ENCODE measurements around the gene EXOC4.

The EXOC4 gene

GRCh38 chr7:134083766-134084487 is 831.0 kb downstream of the EXOC4 start:
- Mint-ChIP-seq H3K27me3 (no peaks in the 10 kb centered on the region), H3K36me3 (ENCODE audit: insufficient read depth) (no peaks in the 10 kb centered on the region), H3K4me1 (ENCODE audit: low read depth in 2 of 2) (no peaks in the 10 kb centered on the region), H3K4me3 (no peak overlapping the region), H3K9me3 (no peaks in the 10 kb centered on the region), H3K27ac (no peak overlapping the region)
- ATAC-seq (replicated peaks) (no peak), DNase-seq (no peak)

DNA sequence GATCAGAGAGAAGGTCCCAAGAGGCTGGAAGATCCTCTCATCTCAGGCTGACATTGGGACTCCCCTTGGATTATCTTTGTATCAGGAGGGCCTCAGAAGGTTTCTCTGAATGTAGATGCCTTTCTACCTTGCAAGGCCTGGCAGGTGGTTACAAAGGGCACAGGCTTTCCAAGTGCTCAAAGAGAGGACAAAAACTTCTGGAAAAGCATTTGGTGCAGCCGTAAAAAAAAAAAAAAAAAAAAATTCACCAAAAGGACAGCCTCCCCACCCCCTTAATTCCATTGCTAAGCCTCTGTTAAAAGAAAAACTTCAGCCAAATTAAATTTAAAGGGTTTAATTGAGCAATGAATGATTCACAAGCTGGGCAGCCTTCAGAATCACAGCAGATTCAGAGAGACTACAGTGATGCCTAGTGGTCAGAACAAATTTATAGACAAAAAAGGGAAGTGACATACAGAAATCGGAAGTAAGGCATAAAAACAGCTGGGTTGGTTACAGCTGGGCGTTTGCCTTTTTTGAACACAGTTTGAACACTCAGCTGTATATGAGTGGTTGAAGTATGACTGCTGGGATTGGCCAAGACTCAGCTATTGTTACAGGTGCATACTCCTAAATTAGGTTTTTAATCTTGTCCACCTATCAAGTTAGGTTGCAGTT is 831.7 kb downstream of the EXOC4 start:
- Mint-ChIP-seq H3K4me3 (no peak overlapping the region), H3K27ac (no peak overlapping the region), H3K27me3 (no peaks in the 10 kb centered on the region), H3K4me1 (ENCODE audit: low read depth in 2 of 2) (no peaks in the 10 kb centered on the region), H3K36me3 (ENCODE audit: insufficient read depth) (no peaks in the 10 kb centered on the region), H3K9me3 (peaks cover 0 to 1% of the 10 kb centered on the region in 2 donors)
- ATAC-seq (replicated peaks): no peak
- no peak for DNase-seq

- no peak overlapping the region for H3K4me3 Mint-ChIP-seq
- no peak for DNase-seq
- no peaks in the 10 kb centered on the region for H3K4me1 Mint-ChIP-seq (ENCODE audit: low read depth in 2 of 2)
- ATAC-seq (replicated peaks): no peak
- no peaks in the 10 kb centered on the region for H3K36me3 Mint-ChIP-seq (ENCODE audit: insufficient read depth)
- peaks cover 0 to 6% of the 10 kb centered on the region in 2 donors for H3K27me3 Mint-ChIP-seq
- H3K9me3 Mint-ChIP-seq: peaks cover 0 to 1% of the 10 kb centered on the region in 2 donors
- no peak overlapping the region for H3K27ac Mint-ChIP-seq
Measured at GRCh38 chr7:134085311-134085710, 832.4 kb downstream of the EXOC4 start.

GRCh38 chr7:134086998-134087735 is 834.3 kb downstream of the EXOC4 start:
- no peak overlapping the region for H3K27ac Mint-ChIP-seq
- H3K4me1 Mint-ChIP-seq (ENCODE audit: low read depth in 2 of 2): no peaks in the 10 kb centered on the region
- H3K9me3 Mint-ChIP-seq: peaks cover 0 to 1% of the 10 kb centered on the region in 2 donors

DNA sequence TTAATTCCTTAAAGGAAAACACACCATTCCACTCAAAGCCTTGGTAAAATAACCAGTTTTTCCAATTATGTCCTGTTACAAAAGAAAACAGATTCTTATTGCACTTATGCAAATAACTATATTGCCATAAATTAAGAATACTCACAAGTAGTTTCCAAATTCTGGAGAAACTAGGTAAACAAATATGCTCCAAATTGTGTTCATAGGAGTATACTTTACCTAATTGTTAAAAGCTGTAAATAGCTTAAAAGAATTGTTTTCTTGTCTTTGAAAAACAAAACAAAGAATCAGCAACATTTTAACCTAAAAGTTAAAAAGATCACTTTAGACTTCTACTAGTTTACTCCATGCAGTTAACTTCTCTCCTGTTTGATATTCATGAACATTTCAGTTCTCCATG is 835.3 kb downstream of the EXOC4 start:
- no peaks in the 10 kb centered on the region for H3K36me3 Mint-ChIP-seq (ENCODE audit: insufficient read depth)
- H3K27ac Mint-ChIP-seq: no peak overlapping the region
- DNase-seq (no peak), ATAC-seq (replicated peaks) (no peak)
- no peak overlapping the region for H3K4me3 Mint-ChIP-seq
- H3K27me3 Mint-ChIP-seq: peaks cover 0 to 9% of the 10 kb centered on the region in 2 donors
- peaks cover 0 to 3% of the 10 kb centered on the region in 2 donors for H3K9me3 Mint-ChIP-seq
- H3K4me1 Mint-ChIP-seq (ENCODE audit: low read depth in 2 of 2): no peaks in the 10 kb centered on the region

More at GRCh38 chr7:134086998-134087735, 834.3 kb downstream of the EXOC4 start:
- ATAC-seq (replicated peaks) (no peak), DNase-seq (no peak)
- Mint-ChIP-seq H3K36me3 (ENCODE audit: insufficient read depth) (no peaks in the 10 kb centered on the region), H3K4me3 (no peak overlapping the region), H3K27me3 (peaks cover 0 to 9% of the 10 kb centered on the region in 2 donors)

- Mint-ChIP-seq H3K4me3 (no peak overlapping the region), H3K4me1 (ENCODE audit: low read depth in 2 of 2) (no peaks in the 10 kb centered on the region), H3K27ac (no peak overlapping the region), H3K27me3 (peaks cover 0 to 9% of the 10 kb centered on the region in 2 donors), H3K9me3 (peaks cover 3 to 9% of the 10 kb centered on the region in 2 donors), H3K36me3 (ENCODE audit: insufficient read depth) (no peaks in the 10 kb centered on the region)
- ATAC-seq (replicated peaks) (no peak), DNase-seq (no peak)
Measured at GRCh38 chr7:134089446-134089845, 836.6 kb downstream of the EXOC4 start.

- H3K27me3 Mint-ChIP-seq: no peaks in the 10 kb centered on the region
- ATAC-seq (replicated peaks) (no peak), DNase-seq (no peak)
- H3K4me3 Mint-ChIP-seq: no peak overlapping the region
- peaks cover 4 to 30% of the 10 kb centered on the region in 2 donors for H3K9me3 Mint-ChIP-seq
- no peaks in the 10 kb centered on the region for H3K36me3 Mint-ChIP-seq (ENCODE audit: insufficient read depth)
- no peak overlapping the region for H3K27ac Mint-ChIP-seq
- H3K4me1 Mint-ChIP-seq (ENCODE audit: low read depth in 2 of 2): no peaks in the 10 kb centered on the region
Measured at GRCh38 chr7:134098072-134098471, 845.2 kb downstream of the EXOC4 start.

GRCh38 chr7:134101716-134102115 is 848.8 kb downstream of the EXOC4 start:
- Mint-ChIP-seq H3K4me1 (ENCODE audit: low read depth in 2 of 2) (no peaks in the 10 kb centered on the region), H3K27me3 (no peaks in the 10 kb centered on the region), H3K9me3 (peaks cover 0 to 1% of the 10 kb centered on the region in 2 donors), H3K36me3 (ENCODE audit: insufficient read depth) (no peaks in the 10 kb centered on the region), H3K27ac (no peak overlapping the region), H3K4me3 (no peak overlapping the region)
- ATAC-seq (replicated peaks) (no peak), DNase-seq (no peak)

- no peaks in the 10 kb centered on the region for H3K27me3 Mint-ChIP-seq
- no peak overlapping the region for H3K27ac Mint-ChIP-seq
- ATAC-seq (replicated peaks) (no peak), DNase-seq (no peak)
- no peaks in the 10 kb centered on the region for H3K4me1 Mint-ChIP-seq (ENCODE audit: low read depth in 2 of 2)
- no peaks in the 10 kb centered on the region for H3K36me3 Mint-ChIP-seq (ENCODE audit: insufficient read depth)
- no peaks in the 10 kb centered on the region for H3K9me3 Mint-ChIP-seq
- no peak overlapping the region for H3K4me3 Mint-ChIP-seq
Measured at GRCh38 chr7:134104166-134104565, 851.3 kb downstream of the EXOC4 start.

- H3K4me1 Mint-ChIP-seq (ENCODE audit: low read depth in 2 of 2): no peaks in the 10 kb centered on the region
- no peak overlapping the region for H3K27ac Mint-ChIP-seq
- no peaks in the 10 kb centered on the region for H3K27me3 Mint-ChIP-seq
- DNase-seq (no peak), ATAC-seq (replicated peaks) (no peak)
- no peaks in the 10 kb centered on the region for H3K9me3 Mint-ChIP-seq
- no peak overlapping the region for H3K4me3 Mint-ChIP-seq
- no peaks in the 10 kb centered on the region for H3K36me3 Mint-ChIP-seq (ENCODE audit: insufficient read depth)
Measured at GRCh38 chr7:134105841-134106240, 853.0 kb downstream of the EXOC4 start.

DNA sequence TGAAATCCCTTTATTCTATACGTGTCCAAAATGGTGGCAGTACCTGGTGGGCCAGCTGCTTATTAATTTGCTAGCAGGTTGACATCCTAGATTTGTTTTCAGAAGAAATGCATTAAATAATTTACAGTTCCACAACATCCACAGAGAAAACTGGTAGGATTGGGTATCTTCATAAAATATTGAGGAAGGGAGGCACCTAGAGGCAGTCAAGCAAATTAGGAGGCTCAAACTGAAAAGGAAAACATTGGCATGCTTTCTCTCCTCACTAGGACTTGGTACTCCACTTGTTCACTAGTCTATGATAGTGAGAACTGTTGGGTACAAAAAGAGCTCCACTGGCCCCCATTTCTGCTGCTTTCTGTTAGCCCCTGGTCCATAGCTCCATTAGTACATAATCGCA is 855.9 kb downstream of the EXOC4 start:
- Mint-ChIP-seq H3K36me3 (ENCODE audit: insufficient read depth) (no peaks in the 10 kb centered on the region), H3K4me1 (ENCODE audit: low read depth in 2 of 2) (no peaks in the 10 kb centered on the region), H3K27me3 (no peaks in the 10 kb centered on the region), H3K27ac (no peak overlapping the region), H3K4me3 (no peak overlapping the region), H3K9me3 (no peaks in the 10 kb centered on the region)
- DNase-seq (no peak), ATAC-seq (replicated peaks) (no peak)

GRCh38 chr7:134113655-134114054 is 860.8 kb downstream of the EXOC4 start:
- DNase-seq (no peak), ATAC-seq (replicated peaks) (no peak)
- Mint-ChIP-seq H3K9me3 (peaks cover 0 to 2% of the 10 kb centered on the region in 2 donors), H3K27me3 (no peaks in the 10 kb centered on the region), H3K27ac (no peak overlapping the region), H3K4me1 (ENCODE audit: low read depth in 2 of 2) (no peaks in the 10 kb centered on the region), H3K4me3 (no peak overlapping the region), H3K36me3 (ENCODE audit: insufficient read depth) (no peaks in the 10 kb centered on the region)

DNA sequence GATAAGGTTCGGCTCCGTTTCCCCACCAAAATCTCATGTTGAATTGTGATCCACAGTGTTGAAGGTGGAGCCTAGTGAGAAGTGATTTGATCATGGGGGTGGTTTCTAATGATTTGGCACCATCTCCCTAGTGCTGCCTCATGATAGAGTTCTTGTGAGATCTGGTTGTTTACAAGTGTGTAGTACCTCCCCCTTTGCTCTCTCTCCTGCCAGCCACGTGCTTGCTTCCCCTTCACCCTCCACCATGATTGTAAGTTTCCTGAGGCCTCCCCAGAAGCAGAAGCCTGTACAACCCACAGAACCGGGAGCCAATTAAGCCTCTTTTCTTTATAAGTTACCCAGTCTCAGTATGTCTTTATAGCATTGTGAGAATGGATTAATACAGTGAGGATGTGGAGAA is 862.1 kb downstream of the EXOC4 start:
- Mint-ChIP-seq H3K4me3 (no peak overlapping the region), H3K27ac (no peak overlapping the region), H3K36me3 (ENCODE audit: insufficient read depth) (no peaks in the 10 kb centered on the region), H3K27me3 (no peaks in the 10 kb centered on the region), H3K9me3 (peaks cover 0 to 2% of the 10 kb centered on the region in 2 donors), H3K4me1 (ENCODE audit: low read depth in 2 of 2) (no peaks in the 10 kb centered on the region)
- ATAC-seq (replicated peaks) (no peak), DNase-seq (no peak)
